WERI-Rb-1 (cell line): Measurements from ENCODE around the gene SKIDA1.

ENCODE experiments used
- DNase-seq: peaks from one replicate; pipeline ENCODE4 v3.0.0-alpha.2; 2020
- H3K27ac ChIP-seq: fragments of 250-450 bp; sonication (Bioruptor Pico); 2 replicates; pipeline ENCODE4 v1.5.1; 2020; ENCODE audit warnings: mild to moderate bottlenecking, moderate library complexity
- H3K27me3 ChIP-seq: fragments of 250-450 bp; sonication (Bioruptor Pico); 2 replicates; pipeline ENCODE4 v1.5.1; 2021; ENCODE audit warnings: mild to moderate bottlenecking, low read depth, moderate library complexity; ENCODE audit not compliant: insufficient read depth, severe bottlenecking
- H3K36me3 ChIP-seq: fragments of 250-450 bp; sonication (Bioruptor Pico); 2 replicates; pipeline ENCODE4 v1.5.1; 2020; ENCODE audit warnings: mild to moderate bottlenecking, moderate library complexity
- H3K4me3 ChIP-seq: 2 replicates; pipeline ENCODE4 v1.5.1; 2011; ENCODE audit warnings: low read depth, mild to moderate bottlenecking, control low read depth, low read length
- H3K9me3 ChIP-seq: fragments of 250-450 bp; sonication (Bioruptor Pico); 2 replicates; pipeline ENCODE4 v1.5.1; 2021; ENCODE audit warnings: mild to moderate bottlenecking, moderate library complexity; ENCODE audit not compliant: severe bottlenecking
- CTCF ChIP-seq: IDR thresholded peaks from 2 replicates; pipeline ENCODE4 v1.5.1; 2011; ENCODE audit warnings: low read depth, mild to moderate bottlenecking, control low read depth, inconsistent platforms, low read length

Gene SKIDA1

GRCh38 chr10:21534604-21535493 is 9.4 kb upstream of the SKIDA1 start:
- H3K4me3 ChIP-seq: peak overlapping the region; percentile 66
- H3K9me3 ChIP-seq: no peaks in the 10 kb centered on the region
- peak; percentile 37 for DNase-seq
- no peaks in the 10 kb centered on the region for H3K27me3 ChIP-seq
- no peak for TF ChIP-seq CTCF
- H3K36me3 ChIP-seq: peaks cover 7% of the 10 kb centered on the region
- peak overlapping the region; percentile 66 for H3K27ac ChIP-seq

- TF ChIP-seq CTCF: no peak
- peak overlapping the region; percentile 66 for H3K4me3 ChIP-seq
- H3K36me3 ChIP-seq: peaks cover 7% of the 10 kb centered on the region
- peak overlapping the region; percentile 66 for H3K27ac ChIP-seq
- H3K27me3 ChIP-seq: no peaks in the 10 kb centered on the region
- no peak for DNase-seq
- H3K9me3 ChIP-seq: no peaks in the 10 kb centered on the region
Measured at GRCh38 chr10:21534280-21534586, 8.8 kb upstream of the SKIDA1 start.

- Histone ChIP-seq H3K4me3 (peak within 1 kb of the TSS; percentile 73), H3K9me3 (no peaks in the 10 kb centered on the region), H3K27ac (peak within 1 kb of the TSS; percentile 88), H3K27me3 (no peaks in the 10 kb centered on the region), H3K36me3 (peaks cover 3% of the 10 kb centered on the region)
- peak; percentile 92 for DNase-seq
- TF ChIP-seq CTCF: no peak
Measured at GRCh38 chr10:21533467-21534279, 8.2 kb upstream of the SKIDA1 start, which contains the start of gene MLLT10. MLLT10 (plus strand) TSS chr10:21534232; CDS start chr10:21534645, 413 bp downstream.

- TF ChIP-seq CTCF: no peak
- peak overlapping the region; percentile 73 for H3K4me3 ChIP-seq
- no peak for DNase-seq
- no peaks in the 10 kb centered on the region for H3K27me3 ChIP-seq
- peak overlapping the region; percentile 88 for H3K27ac ChIP-seq
- no peaks in the 10 kb centered on the region for H3K36me3 ChIP-seq
- no peaks in the 10 kb centered on the region for H3K9me3 ChIP-seq
Measured at GRCh38 chr10:21532694-21533466, 7.4 kb upstream of the SKIDA1 start.

- Histone ChIP-seq H3K4me3 (no peak overlapping the region), H3K36me3 (no peaks in the 10 kb centered on the region), H3K9me3 (no peaks in the 10 kb centered on the region), H3K27ac (0 out of 2 replicates have a peak overlapping the region, but pooled peaks have one; percentile 33), H3K27me3 (no peaks in the 10 kb centered on the region)
- no peak for TF ChIP-seq CTCF
- no peak for DNase-seq
Measured at GRCh38 chr10:21531164-21531563, 5.7 kb upstream of the SKIDA1 start.
